ENCODE results near the gene PNLIPRP2. TPM values are rescaled to one million over a fixed set of nuclear protein-coding genes. Genes with fewer than 3 reads are reported as not detected.

PNLIPRP2 gene
- total RNA-seq, 4 donors from 2014 or later: not detected

- TF ChIP-seq POLR2A (IDR thresholded peaks at IDR 0.05) (no peak), CTCF (IDR thresholded peaks at IDR 0.05) (no peak)
- Histone ChIP-seq H3K9me3 (no peaks in the 10 kb centered on the region), H3K4me1 (peaks cover 3 to 9% of the 10 kb centered on the region in 2 donors), H3K27ac (no peak overlapping the region), H3K4me3 (no peak overlapping the region), H3K36me3 (no peaks in the 10 kb centered on the region), H3K27me3 (no peaks in the 10 kb centered on the region)
- DNase-seq: no peak
- intact Hi-C loops (cut with DNase I; ENCODE audit: low total_unique reads): no loop called here
Measured at GRCh38 chr10:116694243-116694926, 73.6 kb downstream of the PNLIPRP2 start.

Other genes starting within 250 kb of the PNLIPRP2 start
- gene PNLIPRP3, start 193.1 kb upstream of the PNLIPRP2 start, total RNA-seq: under 1 TPM in 1 of 4 donors, not detected in 3; 0.07 TPM
- gene PNLIP, start 75.0 kb upstream of the PNLIPRP2 start, total RNA-seq: not detected
- gene PNLIPRP1, start 30.0 kb upstream of the PNLIPRP2 start, total RNA-seq: not detected
- gene HSPA12A, start 121.6 kb downstream of the PNLIPRP2 start, total RNA-seq: 10 to 100 TPM in 2 of 4 donors, 1 to 10 TPM in 2; 4.9 to 32.0 (median 16.0) TPM
- gene ENO4, start 228.5 kb downstream of the PNLIPRP2 start, total RNA-seq: 1 to 10 TPM in 2 of 4 donors, under 1 TPM in 1, not detected in 1; 0.67 to 2.6 (median 2.2) TPM